ENCODE data around the gene DLG5. TPM values are rescaled to one million over a fixed set of nuclear protein-coding genes. Genes with fewer than 3 reads are reported as not detected.
A peak's percentile ranks its signal among the peaks of the same experiment; 100 is the strongest.

Gene DLG5
- total and polyA plus RNA-seq, 9 of the 15 experiments (the other 6 are each of a cell fraction or from before 2014, with no cell fraction given): 1.4 to 26.8 (median 11.2) TPM

- TF ChIP-seq HOXB6 (CRISPR knock-in tag; IDR thresholded peaks at IDR 0.05; ENCODE audit: borderline replicate concordance) (no peak), SRSF3 (IDR thresholded peaks at IDR 0.05; ENCODE audit: insufficient read depth, low read length) (no peak), NONO (IDR thresholded peaks at IDR 0.05; ENCODE audit: low read depth in 2 of 2, low read length in 1 of 2) (no peak), MAFF (IDR thresholded peaks at IDR 0.05; ENCODE audit: low read length) (peak; percentile 82), DPF2 (IDR thresholded peaks at IDR 0.05) (peak; percentile 7; the same call in 1 of the 2 replicates), TAF9B (IDR thresholded peaks at IDR 0.05; ENCODE audit: partially characterized antibody) (no peak), ZEB2 (IDR thresholded peaks at IDR 0.05) (peak; percentile 90), TSHZ1 (CRISPR knock-in tag; IDR thresholded peaks at IDR 0.05) (no peak), PHB (CRISPR knock-in tag; IDR thresholded peaks at IDR 0.05) (no peak), ZNF239 (CRISPR knock-in tag; IDR thresholded peaks at IDR 0.05) (no peak), ZNF197 (CRISPR knock-in tag; IDR thresholded peaks at IDR 0.05; ENCODE audit: low read depth) (peak; percentile 73; the same call in 1 of the 2 replicates), MEF2A (IDR thresholded peaks at IDR 0.05; ENCODE audit: control insufficient read depth, low read depth, low read length) (no peak), ELF1 (tag; IDR thresholded peaks at IDR 0.05) (no peak), TAF1 (IDR thresholded peaks at IDR 0.05; ENCODE audit: control insufficient read depth, extremely low read depth, insufficient read depth, low read length, severe bottlenecking) (no peak), ARNT (IDR thresholded peaks at IDR 0.05) (0 out of 4 replicates have a peak, but pooled peaks of 1 of the 2 experiments have one; percentile 12), ATF7 (IDR thresholded peaks at IDR 0.05) (no peak), C11orf30 (IDR thresholded peaks at IDR 0.05; ENCODE audit: low read depth) (peak; percentile 90), ZNF12 (CRISPR knock-in tag; IDR thresholded peaks at IDR 0.05) (no peak), MTA3 (IDR thresholded peaks at IDR 0.05; ENCODE audit: borderline replicate concordance) (no peak), ZNF280A (IDR thresholded peaks at IDR 0.05; ENCODE audit: low read depth, partially characterized antibody) (no peak)
These were observed 17.4 kb downstream of the DLG5 start (continued) for GRCh38 chr10:77909021-77909748.
